Naive B cell (primary cell): ENCODE measurements around the gene PHF12. TPM values are rescaled to one million over a fixed set of nuclear protein-coding genes. Genes with fewer than 3 reads are reported as not detected.
"Not testable (repeated sequence)": the region's sequence is repeated elsewhere in the genome, so short reads cannot be mapped to it uniquely, and the experiment has no call there.

Experiments used
- ATAC-seq, 2 donors: fragments of 150-1000 bp; cut with Tn5 transposase; 2 replicates each; pipeline ENCODE4 v1.10.0; 2021; ENCODE audit warnings: low read depth in 2 of 2, mild to moderate bottlenecking in 2 of 2, moderate library complexity in 2 of 2
- DNase-seq: peaks from one replicate; pipeline ENCODE4 v3.0.0; 2022
- H3K27ac Mint-ChIP-seq, 6 donors: one replicate each; pipeline ENCODE4 v1.8.0; 2020 to 2022; ENCODE audit warnings: mild to moderate bottlenecking in 6 of 6, mixed read lengths in 6 of 6, moderate library complexity in 5 of 6, inconsistent platforms in 2 of 6
- H3K27me3 Mint-ChIP-seq, 3 donors: one replicate each; pipeline ENCODE4 v1.8.0; 2021 to 2022; ENCODE audit warnings: mixed read lengths in 3 of 3, mild to moderate bottlenecking in 1 of 3
- H3K36me3 Mint-ChIP-seq, 2 donors: one replicate each; pipeline ENCODE4 v1.8.0; 2020 to 2022; ENCODE audit warnings: mixed read lengths in 2 of 2, inconsistent platforms in 1 of 2, mild to moderate bottlenecking in 1 of 2
- H3K4me1 Mint-ChIP-seq, 3 donors: one replicate each; pipeline ENCODE4 v1.8.0; 2020 to 2022; ENCODE audit warnings: mixed read lengths in 3 of 3, inconsistent platforms in 1 of 3, mild to moderate bottlenecking in 1 of 3, moderate library complexity in 1 of 3
- H3K4me3 Mint-ChIP-seq, 8 donors: one replicate each; pipeline ENCODE4 v1.8.0; 2020 to 2022; ENCODE audit warnings: mild to moderate bottlenecking in 8 of 8, mixed read lengths in 8 of 8, moderate library complexity in 8 of 8, inconsistent platforms in 2 of 8
- H3K9me3 Mint-ChIP-seq, 7 donors: one replicate each; pipeline ENCODE4 v1.8.0; 2020 to 2022; ENCODE audit warnings: mixed read lengths in 7 of 7, mild to moderate bottlenecking in 5 of 7, inconsistent platforms in 2 of 7, moderate library complexity in 1 of 7
- polyA plus RNA-seq, 6 donors: library from polyadenylated mRNA; unstranded; fragments of 300-500 nt; fragmentation: Illumina TruSeq; gene quantifications; one replicate each; pipeline ENCODE4 v1.2.3, GENCODE V29; 2021; ENCODE audit warnings: low read depth in 6 of 6

PHF12 gene
- polyA plus RNA-seq, 6 donors from 2014 or later: 0.71 to 11.8 (median 5.5) TPM

DNA sequence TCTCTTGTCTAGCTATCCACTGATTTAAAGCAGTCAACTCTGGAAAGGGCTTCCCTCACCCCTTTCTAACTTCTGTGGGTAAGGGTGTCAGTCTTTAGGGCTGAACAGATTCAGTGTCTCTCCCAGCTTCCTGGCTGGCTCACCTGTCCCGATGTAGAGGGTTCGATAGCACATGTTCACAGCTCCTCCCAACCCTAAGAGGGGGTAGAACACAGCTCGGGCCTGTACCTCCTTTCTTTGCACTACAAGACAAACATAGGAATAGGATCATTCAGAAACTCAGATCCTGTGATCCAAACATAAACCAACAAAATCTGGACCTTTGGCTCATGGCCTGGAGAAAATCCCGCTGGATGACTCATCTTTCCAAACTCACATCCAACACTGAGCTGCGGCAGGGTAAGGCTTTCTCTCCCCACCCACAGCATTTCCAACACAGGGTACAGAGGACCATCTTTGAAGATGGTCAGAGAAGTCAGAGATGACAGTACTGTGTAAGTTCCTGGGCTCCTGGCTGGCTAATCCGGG, 42.6 kb downstream of the PHF12 start:
- DNase-seq (no peak), ATAC-seq (no peak)
- Mint-ChIP-seq H3K27me3 (no peaks in the 10 kb centered on the region), H3K9me3 (no peaks in the 10 kb centered on the region), H3K4me1 (peaks cover 0 to 5% (median 3%) of the 10 kb centered on the region in 3 donors), H3K27ac (peak overlapping the region in 1 of 6 donors; percentile 9), H3K4me3 (no peak overlapping the region), H3K36me3 (peaks cover 0 to 8% of the 10 kb centered on the region in 2 donors)

DNA sequence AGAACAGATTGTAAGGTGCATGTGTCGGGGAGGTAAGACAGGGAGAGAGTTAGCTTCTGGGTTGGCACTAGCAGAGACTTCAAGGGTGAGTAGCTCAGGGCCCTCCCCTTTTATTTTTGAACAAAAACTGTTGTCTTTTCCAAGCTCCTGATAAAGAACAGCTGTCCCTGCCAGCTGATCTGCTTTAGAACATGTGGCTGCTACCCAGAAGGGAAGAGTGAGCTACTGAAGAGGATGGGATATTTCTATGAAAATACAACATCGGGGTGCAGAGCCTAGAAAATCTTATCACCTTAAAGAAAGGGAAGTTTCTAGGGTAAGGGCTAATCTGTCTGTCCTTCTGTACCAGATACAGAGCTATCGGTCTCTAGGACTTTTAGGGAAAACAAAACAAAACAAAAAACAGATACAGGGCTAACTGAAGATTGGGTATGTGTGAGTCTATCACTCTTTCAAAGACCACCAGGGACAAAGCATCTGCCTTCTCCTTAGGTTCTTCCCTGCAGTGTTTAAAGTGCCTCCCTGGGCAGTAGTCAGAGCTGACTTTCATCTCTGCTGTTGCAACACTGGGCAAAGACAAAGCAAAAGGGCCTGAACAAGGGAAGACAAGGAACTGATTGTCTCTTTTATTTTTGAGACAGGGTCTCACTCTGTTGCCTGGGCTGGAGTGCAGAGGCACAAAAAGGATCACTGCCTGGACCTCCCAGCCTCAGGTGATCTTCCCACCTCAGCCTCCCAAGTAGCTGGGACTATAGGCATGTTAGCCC, 43.4 kb downstream of the PHF12 start:
- H3K36me3 Mint-ChIP-seq: peaks cover 0 to 8% of the 10 kb centered on the region in 2 donors
- ATAC-seq (no peak), DNase-seq (no peak)
- peaks cover 7 to 13% (median 10%) of the 10 kb centered on the region in 3 donors for H3K4me1 Mint-ChIP-seq
- no peaks in the 10 kb centered on the region for H3K27me3 Mint-ChIP-seq
- H3K4me3 Mint-ChIP-seq: no peak overlapping the region
- H3K27ac Mint-ChIP-seq: peak overlapping the region in 1 of 6 donors; percentile 42
- no peaks in the 10 kb centered on the region for H3K9me3 Mint-ChIP-seq

DNA sequence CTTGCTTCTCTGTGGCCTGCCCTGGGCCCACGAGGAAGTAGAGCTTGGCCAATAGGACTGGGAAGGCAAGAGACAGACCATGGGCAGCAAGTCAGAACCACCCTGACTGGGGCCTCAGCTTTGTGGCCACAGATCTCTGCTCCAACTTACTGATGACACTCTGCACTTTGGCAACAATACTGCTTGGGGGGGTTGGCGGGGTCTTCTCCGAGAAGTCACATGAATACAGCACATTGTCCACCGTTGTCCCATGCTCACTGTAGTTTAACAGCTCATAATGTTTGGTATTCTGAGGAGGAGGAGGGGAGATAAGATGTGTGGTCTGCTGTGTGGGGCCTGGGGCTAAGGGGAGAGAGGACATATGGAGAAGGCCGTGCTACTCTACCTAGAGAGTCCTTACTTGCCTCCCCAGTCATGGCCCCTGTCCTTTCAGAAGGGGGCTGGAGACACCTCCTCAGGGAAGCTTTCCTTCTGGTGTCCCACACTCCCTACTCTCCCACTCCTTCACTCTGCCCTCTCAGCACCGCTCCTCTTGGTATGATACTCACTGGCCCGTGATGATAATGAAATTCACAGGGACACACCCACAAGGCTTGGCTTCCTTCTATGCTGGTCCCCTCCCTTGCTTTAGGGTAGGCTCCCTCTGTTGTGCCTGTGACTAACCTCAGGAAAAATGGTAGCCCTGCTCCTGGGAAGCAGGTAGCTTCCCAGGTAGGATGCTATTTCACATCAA, 44.4 kb downstream of the PHF12 start:
- Mint-ChIP-seq H3K36me3 (peaks cover 0 to 8% of the 10 kb centered on the region in 2 donors), H3K4me1 (peaks cover 11 to 17% (median 14%) of the 10 kb centered on the region in 3 donors), H3K27ac (peak overlapping the region in 3 of 6 donors; percentile 64 to 88 (median 72)), H3K4me3 (peak overlapping the region in 2 of 8 donors; percentile 5 to 46), H3K9me3 (no peaks in the 10 kb centered on the region), H3K27me3 (no peaks in the 10 kb centered on the region)
- no peak for DNase-seq
- no peak for ATAC-seq

DNA sequence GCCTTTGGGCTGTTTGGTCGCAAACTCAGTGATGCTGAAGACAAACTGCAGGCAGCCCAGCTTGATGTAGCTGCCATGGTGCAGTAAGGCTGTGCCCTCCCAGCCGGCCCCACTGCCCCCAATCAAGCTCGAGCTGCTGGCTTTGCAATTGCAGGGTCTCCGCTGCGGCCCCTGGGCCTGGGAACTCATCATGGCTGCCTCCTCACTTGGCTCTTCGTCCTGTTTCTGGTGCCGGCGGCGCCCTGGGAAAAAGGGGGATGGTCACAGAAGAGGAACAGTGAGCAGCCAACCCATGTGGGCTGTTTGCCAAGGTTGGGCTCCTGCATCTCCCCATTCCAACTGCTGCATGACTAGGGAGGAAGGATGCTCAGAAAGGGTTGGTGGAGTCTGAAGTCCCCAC, 45.0 kb downstream of the PHF12 start:
- Mint-ChIP-seq H3K27me3 (no peaks in the 10 kb centered on the region), H3K27ac (peak overlapping the region in 1 of 6 donors; percentile 88), H3K36me3 (peaks cover 0 to 8% of the 10 kb centered on the region in 2 donors), H3K9me3 (no peaks in the 10 kb centered on the region), H3K4me3 (peak overlapping the region in 2 of 8 donors; percentile 5 to 46), H3K4me1 (peaks cover 17 to 22% (median 18%) of the 10 kb centered on the region in 3 donors)
- DNase-seq: no peak
- no peak for ATAC-seq

DNA sequence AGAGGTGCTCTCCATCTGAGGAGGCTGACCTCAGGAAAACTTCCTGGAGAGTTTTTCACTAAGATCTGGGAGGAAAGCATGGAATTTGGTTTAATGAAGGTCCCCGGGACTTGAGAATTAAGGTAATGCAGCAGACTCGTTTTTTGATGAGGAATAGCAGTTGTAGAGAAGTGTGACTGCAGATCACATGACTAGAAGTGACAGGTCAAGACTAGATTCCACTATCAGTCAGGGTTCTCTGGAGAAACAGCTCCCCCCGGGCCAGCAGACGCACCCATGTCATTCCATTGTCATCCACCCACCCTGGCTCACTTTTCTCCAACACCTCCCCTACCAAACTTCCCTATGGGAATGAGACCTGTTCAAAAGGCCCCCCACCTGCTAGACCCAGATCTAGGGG, 46.5 kb downstream of the PHF12 start:
- H3K4me1 Mint-ChIP-seq: peaks cover 22 to 28% (median 23%) of the 10 kb centered on the region in 3 donors
- ATAC-seq (no peak), DNase-seq (no peak)
- H3K36me3 Mint-ChIP-seq: peaks cover 0 to 8% of the 10 kb centered on the region in 2 donors
- no peak overlapping the region for H3K27ac Mint-ChIP-seq
- H3K27me3 Mint-ChIP-seq: no peaks in the 10 kb centered on the region
- H3K4me3 Mint-ChIP-seq: peak overlapping the region in 1 of 8 donors; percentile 66
- no peaks in the 10 kb centered on the region for H3K9me3 Mint-ChIP-seq

DNA sequence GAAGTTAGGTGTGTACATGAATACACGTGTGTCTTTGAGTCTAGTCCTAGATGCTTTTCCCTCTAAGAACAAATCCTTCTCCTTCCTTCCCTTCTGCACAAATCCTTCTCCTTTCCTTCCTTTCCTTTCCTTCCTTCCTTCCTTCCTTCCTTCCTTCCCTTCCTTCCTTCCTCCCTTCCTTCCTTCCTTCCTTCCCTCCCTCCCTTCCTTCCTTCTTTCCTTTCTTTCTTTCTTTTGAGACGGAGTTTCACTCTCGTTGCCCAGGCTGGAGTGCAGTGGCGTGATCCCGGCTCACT, 47.8 kb downstream of the PHF12 start:
- not testable (repeated sequence) for H3K9me3 Mint-ChIP-seq, ATAC-seq, H3K36me3 Mint-ChIP-seq, H3K27me3 Mint-ChIP-seq, DNase-seq
- Mint-ChIP-seq H3K4me1 (peaks cover 29 to 34% (median 30%) of the 10 kb centered on the region in 3 donors), H3K27ac (peak overlapping the region in 4 of 6 donors; percentile 39 to 81 (median 72)), H3K4me3 (peak overlapping the region in 7 of 8 donors; percentile 2 to 91 (median 69))

DNA sequence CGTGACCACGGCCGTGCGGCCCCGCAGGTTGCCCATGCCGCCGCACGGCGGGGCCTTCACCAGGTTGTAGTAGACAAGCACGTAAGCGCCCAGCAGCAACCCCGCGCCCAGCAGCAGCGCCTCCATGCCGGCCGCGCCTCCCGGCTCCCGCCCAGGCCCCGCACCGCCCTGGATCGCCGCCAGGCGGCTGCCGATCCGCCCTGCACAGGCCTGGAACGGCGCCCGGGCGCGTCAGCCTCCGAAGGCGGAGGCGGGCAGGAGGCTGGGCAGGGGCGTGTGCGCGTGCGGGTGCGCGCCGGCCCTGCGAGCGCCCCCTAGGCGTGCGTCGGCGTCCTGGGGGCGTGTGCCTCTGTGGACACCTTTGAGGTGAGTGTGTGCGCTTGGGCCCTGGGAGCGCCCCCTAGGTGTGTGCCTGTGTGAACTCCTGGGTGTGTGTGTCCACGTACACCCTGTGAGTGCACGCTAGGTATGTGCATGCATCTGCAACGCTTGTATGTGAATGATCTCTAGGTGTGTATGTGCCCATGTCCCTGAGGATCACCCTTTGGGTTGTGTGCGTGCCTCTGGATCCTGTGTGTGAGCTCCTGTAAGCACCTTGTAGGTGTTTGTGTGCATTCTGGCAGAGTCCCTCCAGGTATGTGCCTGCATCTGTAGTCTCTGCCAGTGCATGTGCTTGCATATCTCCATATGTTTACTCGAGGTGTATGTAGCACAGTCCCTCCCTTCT, 48.3 kb downstream of the PHF12 start, which contains the start of gene DHRS13:
Gene DHRS13, minus strand, starts transcription at position 261 of the 727 bp plus-strand sequence. Its CDS starts 135 bp downstream, at position 126.
- no peaks in the 10 kb centered on the region for H3K9me3 Mint-ChIP-seq
- ATAC-seq (peak; percentile 86), DNase-seq (peak; percentile 96)
- H3K4me1 Mint-ChIP-seq: peaks cover 32 to 38% (median 32%) of the 10 kb centered on the region in 3 donors
- H3K27ac Mint-ChIP-seq: peak within 1 kb of the TSS; percentile 81 to 97 (median 92)
- no peaks in the 10 kb centered on the region for H3K27me3 Mint-ChIP-seq
- H3K4me3 Mint-ChIP-seq: peak within 1 kb of the TSS; percentile 79 to 93 (median 88)
- H3K36me3 Mint-ChIP-seq: peaks cover 0 to 8% of the 10 kb centered on the region in 2 donors

DNA sequence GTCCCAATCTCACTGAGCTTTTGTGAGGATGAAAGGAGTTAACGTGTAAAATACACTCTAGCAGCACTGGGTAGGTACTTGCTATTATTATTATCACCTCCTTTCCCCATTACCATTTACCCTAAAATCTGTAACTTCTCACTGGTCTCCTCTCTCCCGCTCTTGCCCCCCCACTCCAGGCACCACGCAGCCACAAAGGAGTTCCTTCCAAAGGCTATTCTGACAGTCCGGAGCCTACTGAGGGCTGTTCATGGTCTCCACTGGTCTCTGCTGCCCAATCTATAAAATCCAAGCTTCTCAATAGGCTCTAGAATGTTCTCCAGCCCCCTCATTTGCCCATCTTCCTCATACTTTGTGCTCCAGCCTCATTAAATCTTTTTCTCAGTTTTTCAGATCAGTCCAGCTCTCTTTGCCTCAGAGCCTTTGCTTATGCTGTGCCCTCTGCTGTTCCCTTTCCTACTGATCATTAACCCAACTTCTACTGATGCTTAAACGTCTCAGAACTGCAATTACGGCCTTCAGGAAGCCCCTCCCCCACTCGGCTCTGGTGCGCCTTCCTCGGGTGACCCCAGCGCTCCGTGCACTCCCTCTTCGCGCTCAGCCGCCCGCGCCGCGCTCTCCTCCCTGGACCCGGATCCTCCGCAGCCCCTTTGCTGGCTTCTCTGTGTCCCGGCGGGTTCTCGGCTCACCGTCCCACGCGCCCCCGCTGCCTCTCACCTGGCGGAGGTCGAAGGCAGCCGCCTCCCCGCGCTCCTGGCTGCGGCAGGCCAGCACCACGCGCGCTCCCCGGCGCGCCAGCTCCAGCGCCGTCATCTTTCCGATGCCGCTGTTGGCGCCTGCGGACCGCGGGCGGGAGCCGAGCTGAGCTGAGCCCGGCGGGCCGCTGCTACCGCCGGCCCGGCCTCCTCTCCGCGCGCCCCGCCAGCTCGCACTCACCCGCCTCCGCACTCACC, 49.2 kb downstream of the PHF12 start:
- ATAC-seq: peak; percentile 28 to 35
- Mint-ChIP-seq H3K27me3 (no peaks in the 10 kb centered on the region), H3K4me1 (peaks cover 36 to 43% (median 37%) of the 10 kb centered on the region in 3 donors), H3K9me3 (no peaks in the 10 kb centered on the region), H3K4me3 (peak overlapping the region; percentile 79 to 93 (median 88)), H3K36me3 (peaks cover 0 to under 1% of the 10 kb centered on the region in 2 donors), H3K27ac (peak overlapping the region; percentile 81 to 97 (median 92))
- no peak for DNase-seq

DNA sequence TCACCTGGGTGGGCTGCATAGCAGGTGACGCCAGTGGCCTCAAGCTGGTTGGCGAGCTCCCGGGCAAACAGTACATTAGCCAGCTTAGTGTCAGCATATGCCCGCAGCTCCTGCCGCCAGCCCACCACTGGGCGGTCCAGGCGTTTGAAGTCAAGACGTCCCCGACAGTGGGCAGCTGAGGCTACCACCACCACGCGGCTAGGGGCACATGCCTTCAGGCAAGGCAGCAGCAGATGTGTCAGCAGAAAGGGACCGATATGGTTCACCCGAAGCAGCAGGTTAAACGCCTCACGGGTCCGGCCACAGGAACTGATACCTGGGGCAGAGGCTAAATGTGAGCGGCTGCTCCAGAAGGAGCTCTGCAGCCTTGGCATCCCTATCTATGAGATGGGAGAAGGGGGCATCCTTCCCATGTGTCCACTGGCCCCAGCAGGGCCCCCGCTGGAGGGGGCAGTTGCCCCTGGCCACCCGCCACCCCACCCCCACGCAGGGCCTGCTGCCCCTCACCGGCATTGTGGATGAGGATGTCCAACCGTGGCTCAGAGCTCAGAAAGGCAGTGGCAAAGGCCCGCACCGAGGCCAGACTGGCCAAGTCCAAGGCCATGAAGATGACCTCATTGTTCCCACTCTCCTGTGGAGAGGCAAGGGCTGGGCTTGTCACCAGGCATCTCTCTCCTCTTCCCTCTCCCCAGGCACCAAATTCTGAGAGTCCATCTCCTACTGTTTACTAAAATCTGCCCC, 50.2 kb downstream of the PHF12 start:
- H3K36me3 Mint-ChIP-seq: no peaks in the 10 kb centered on the region
- peaks cover 42 to 52% (median 47%) of the 10 kb centered on the region in 3 donors for H3K4me1 Mint-ChIP-seq
- no peaks in the 10 kb centered on the region for H3K27me3 Mint-ChIP-seq
- peak overlapping the region in 1 of 6 donors; percentile 81 for H3K27ac Mint-ChIP-seq
- ATAC-seq (no peak), DNase-seq (no peak)
- H3K9me3 Mint-ChIP-seq: no peaks in the 10 kb centered on the region
- peak overlapping the region in 7 of 8 donors; percentile 79 to 93 (median 91) for H3K4me3 Mint-ChIP-seq

DNA sequence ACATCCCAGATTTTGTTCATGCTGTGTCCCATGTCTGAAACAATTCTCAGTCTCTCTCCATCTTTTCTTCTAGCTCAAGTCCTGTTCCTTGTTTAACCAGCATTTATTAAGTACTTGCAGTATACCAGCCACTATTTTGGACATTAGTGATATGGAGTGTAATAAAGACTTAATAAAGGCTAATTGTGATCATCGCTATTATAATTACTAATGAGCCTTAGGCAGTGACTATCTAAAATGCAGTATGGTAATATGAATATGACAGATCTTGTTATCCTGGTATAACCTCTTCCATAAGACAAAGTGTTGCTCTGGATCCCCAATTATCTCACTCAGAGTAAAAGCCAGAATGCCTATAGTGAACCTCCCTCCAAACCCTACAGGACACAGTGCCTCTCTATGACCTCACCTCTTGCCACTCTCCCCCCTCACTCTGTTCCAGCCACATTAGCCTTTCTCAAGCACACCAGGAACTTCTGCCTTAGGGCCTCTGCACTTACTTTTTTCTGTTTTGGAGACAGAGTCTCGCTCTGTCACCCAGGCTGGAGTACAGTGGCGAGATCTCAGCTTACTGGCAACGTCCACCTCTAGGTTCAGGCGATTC, 52.0 kb downstream of the PHF12 start:
- Mint-ChIP-seq H3K36me3 (no peaks in the 10 kb centered on the region), H3K4me1 (peaks cover 50 to 63% (median 56%) of the 10 kb centered on the region in 3 donors), H3K27me3 (no peaks in the 10 kb centered on the region), H3K4me3 (peak overlapping the region; percentile 6 to 94 (median 42)), H3K9me3 (no peaks in the 10 kb centered on the region), H3K27ac (peak overlapping the region in 2 of 6 donors; percentile 5 to 15)
- ATAC-seq: no peak
- no peak for DNase-seq

DNA sequence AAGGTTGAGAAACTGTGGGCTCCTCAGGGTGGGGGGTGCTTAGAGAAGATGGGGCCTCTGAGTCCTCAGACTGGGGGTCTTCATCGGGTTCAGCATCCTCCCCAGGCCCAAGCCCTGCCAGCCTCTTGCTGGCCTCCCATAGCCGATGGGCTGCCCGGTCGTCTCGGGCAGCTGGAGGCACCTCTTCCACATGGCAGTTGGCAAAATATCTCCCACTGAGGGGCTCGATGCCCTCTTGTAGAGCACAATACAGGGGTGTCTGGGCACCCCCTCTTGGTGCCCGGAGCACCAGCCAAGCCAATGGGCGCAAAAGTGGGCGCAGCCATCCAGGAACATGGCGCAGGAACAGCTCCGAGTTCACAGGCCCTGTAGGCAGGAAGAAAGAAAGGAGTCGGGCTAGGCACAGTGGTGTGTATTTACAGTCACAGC, 52.8 kb downstream of the PHF12 start:
- Mint-ChIP-seq H3K27ac (peak overlapping the region in 4 of 6 donors; percentile 47 to 99 (median 84)), H3K27me3 (no peaks in the 10 kb centered on the region), H3K9me3 (no peaks in the 10 kb centered on the region), H3K4me3 (peak overlapping the region in 6 of 8 donors; percentile 29 to 99 (median 98)), H3K4me1 (peaks cover 54 to 67% (median 54%) of the 10 kb centered on the region in 3 donors), H3K36me3 (no peaks in the 10 kb centered on the region)
- ATAC-seq (no peak), DNase-seq (no peak)
